HG03520 (cell line): Measurements from ENCODE around the gene AS3MT.
A peak's percentile ranks its signal among the peaks of the same experiment; 100 is the strongest.
"Not testable (repeated sequence)": the region's sequence is repeated elsewhere in the genome, so short reads cannot be mapped to it uniquely, and the experiment has no call there.

Experiments used
- ATAC-seq: cut with Tn5 transposase; IDR thresholded peaks from one replicate; pipeline ENCODE4 v1.9.1; 2021; ENCODE audit warnings: mild to moderate bottlenecking, moderate library complexity; ENCODE audit not compliant: unreplicated experiment

Gene AS3MT, protein sequence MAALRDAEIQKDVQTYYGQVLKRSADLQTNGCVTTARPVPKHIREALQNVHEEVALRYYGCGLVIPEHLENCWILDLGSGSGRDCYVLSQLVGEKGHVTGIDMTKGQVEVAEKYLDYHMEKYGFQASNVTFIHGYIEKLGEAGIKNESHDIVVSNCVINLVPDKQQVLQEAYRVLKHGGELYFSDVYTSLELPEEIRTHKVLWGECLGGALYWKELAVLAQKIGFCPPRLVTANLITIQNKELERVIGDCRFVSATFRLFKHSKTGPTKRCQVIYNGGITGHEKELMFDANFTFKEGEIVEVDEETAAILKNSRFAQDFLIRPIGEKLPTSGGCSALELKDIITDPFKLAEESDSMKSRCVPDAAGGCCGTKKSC

DNA sequence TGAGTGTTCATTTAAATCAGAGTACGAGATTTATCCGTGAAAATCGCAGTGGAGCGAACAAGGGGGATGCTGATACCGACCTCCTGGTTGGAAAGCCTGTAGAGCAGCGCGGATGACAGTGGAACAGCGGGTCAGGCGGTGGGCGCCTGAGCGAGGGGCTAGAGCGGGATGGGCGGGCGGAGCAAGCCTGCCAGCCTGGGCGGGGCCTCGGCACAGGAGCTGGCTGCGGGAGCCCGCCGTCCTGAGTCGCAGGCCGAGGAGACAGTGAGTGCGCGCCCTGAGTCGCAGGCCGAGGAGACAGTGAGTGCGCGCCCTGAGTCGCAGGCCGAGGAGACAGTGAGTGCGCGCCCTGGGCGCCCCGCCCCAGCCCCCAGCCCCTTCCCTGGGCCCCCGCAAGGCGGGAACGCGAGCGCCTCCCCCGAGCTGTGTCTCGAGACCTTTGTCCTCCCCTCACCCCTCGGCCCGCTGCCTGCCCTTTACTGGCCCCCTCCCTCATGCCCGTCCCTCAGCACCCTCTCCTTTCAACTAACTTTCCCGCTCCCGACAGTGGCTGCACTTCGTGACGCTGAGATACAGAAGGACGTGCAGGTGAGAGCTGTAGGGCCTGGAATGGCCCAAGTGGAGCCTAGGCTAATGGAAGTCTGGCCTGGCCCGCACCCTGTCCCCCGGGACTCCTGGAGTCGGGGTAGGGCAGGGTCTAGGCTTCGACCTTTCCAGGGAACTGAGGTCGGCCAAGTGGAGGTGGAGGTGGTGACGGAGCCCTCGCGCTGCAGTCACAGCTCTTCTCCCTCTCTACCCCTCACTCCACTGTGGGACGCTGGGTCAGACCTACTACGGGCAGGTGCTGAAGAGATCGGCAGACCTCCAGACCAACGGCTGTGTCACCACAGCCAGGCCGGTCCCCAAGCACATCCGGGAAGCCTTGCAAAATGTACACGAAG lies at the start of gene AS3MT:
Gene AS3MT, plus strand, starts transcription at position 213 of the 941 bp plus-strand sequence. Its CDS starts 123 bp downstream, at position 336.
- no peak for ATAC-seq

DNA sequence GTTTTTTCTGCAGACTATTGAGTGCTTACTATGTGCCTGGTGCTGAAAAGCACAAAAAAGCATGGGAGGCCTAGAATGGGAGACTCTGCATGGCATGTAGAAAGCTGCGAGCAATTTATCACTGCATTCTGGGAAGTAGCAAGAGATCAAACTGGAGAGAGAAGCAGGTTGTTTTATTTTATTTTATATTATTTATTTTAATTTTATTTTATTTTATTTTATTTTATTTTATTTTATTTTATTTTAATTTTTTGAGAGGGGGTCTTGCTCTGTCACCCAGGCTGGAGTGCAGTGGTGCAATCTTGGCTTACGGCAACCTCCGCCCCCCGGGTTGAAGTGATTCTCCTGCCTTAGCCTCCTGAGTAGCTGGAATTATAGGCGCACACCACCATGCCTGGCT lies 49.3 kb upstream of the AS3MT start:
- ATAC-seq = not testable (repeated sequence)

DNA sequence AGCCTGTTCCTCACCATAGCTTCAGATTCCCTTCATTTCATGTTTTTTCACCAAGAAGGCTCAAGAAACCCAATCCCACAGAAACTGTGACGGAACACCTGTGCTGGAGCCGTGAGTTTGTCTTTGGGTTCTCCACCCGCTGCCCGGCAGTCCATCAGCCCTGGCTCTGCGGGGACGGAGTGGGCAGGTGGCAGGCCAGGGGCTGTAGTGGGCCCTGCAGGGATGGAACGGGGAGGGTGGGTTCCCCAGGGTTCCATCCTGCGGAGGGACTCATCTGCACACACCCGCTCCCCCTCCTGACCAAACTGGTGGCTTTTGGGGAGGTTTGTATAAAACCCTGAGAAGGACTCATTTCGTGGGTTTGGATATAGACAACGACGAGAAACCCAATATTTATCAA lies 47.0 kb upstream of the AS3MT start:
- ATAC-seq = no peak

DNA sequence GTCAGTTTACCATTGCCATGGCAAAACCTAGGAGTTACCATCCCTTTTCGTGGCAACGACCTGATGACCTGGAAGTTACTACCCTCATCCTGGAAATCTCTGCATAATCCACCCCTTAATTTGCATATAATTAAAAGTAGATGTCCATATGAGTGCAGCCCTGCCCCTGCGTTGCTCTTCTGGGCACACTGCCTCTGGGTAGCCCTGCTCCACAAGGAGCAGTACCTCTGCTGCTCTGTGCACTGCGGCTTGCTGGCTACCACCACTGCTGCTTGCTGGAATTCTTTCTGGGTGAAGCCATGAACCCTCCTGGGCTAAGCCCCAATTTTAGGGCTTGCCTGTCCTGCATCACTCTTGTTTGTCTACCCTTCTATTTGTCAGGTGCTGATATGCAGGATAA lies 44.6 kb upstream of the AS3MT start:
- ATAC-seq = no peak

DNA sequence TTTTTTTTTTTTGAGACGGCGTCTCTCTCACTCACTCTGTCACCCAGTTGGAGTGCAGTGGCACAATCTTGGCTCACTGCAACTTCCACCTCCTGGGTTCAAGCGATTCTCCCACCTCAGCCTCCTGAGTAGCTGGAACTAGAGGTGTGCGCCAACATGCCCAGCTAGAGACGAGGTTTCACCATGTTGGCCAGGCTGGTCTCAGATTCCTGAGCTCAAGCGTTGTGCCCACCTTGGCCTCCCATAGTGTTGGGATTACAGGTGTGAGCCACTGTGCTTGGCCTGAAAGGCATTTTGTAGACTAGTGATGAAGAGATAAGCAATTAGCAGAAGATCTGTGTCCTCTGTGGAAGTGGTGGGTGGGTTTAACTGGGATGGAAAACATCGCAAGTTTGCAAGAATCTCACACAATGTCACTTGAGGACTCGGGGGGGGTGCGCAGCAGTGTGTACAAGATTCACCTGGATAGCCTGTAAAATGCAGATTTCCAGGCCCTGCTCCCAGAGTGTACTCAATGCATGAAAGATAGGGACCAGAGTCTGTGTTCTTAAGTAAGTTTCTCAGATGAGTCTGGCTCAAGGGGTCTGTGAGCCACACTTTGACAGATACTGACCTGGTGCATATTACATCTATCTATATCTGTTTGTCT lies 43.0 kb upstream of the AS3MT start:
- no peak for ATAC-seq

DNA sequence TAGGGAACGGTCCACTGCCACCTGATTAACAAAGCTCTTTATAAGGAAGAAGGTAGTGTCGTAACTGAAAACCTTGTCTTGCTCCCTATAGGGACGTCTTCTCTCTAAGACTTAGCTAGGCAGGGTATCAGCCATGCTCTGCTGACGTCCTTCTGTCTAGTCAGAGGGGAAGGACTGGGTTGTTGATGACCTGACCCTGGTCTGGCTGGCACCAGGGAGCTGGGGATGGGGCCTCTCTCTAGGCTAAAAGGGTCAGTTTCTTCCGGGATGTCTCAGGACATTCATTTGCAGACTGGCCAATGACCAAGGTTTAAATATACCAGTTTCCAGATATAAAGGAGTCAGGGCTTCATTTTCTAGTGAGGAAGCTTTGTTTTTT lies 41.7 kb upstream of the AS3MT start:
- no peak for ATAC-seq

DNA sequence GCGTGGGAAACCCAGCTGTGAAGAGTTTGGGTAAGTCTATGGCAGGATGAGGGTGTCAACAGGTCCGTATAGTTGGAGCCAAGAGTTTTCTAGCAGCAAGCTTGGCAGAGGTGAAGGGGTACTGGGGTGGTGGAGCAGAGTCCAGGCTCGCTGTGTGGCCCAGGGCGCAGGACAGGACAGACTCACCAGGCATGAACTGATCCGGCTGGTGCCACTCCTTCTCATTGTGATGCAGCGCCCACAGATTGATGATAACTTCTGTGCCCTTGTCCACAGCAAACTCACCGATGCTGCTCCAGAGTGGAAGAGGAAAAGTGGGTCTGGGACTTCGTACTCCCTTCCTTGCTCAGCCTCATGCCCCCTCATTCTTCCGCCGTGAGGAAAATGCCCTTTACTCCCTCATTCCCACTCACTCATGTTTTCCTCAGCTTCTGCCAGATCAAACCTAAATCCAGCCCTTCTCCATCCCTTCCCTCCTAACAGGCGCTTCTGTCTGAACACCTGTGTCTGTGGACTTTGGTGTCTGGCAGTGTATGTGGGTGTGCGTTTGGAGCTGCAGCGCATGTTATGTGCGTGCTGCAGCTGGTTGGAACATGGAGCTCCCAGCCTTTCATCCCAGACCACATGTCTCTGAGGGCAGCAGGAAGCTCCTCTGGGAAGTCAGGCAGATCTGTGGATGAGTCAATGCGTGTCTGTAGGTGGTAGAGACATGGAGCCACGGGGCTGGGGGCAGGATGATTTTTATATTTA lies 37.8 kb upstream of the AS3MT start:
- ATAC-seq = no peak

DNA sequence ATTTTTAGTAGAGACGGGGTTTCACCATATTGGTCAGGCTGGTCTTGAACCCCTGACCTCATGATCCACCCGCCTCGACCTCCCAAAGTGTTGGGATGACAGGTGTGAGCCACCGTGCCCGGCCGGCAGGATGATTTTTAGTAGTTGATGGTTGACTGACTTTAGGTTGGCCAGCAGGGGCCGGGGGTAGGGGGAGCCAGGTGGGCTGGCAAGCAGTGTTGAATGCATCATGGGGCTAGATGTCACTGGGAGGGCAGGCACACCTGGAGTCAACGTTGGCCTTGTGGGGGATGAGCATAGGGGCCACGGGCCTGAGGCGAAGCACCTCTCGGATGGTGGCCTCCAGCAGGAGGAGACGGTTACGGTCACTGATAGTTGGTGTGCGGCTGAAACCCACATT lies 37.0 kb upstream of the AS3MT start:
- no peak for ATAC-seq

DNA sequence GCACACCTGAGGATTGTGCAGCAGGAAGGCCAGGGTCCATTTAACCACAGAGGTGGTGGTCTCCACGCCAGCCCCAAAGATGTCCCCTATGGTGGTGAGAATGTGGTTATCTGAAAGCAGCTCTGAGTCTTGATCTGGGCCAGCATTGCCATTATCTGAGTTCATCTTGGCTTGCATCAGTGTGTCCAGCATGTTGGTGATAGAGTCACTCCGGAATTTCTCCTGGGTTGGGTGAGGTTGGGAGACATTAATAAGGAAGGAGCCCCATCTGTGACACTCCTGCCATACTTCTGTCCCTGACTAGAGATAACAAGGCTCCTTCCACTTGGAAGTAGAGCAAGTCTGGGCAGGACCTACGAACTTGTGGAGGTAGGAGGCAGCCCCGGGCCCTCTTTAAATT lies 36.3 kb upstream of the AS3MT start:
- no peak for ATAC-seq

- no peak for ATAC-seq
Observed at GRCh38 chr10:102834143-102834542, 35.1 kb upstream of the AS3MT start.

GRCh38 chr10:102835007-102835482 lies 34.2 kb upstream of the AS3MT start:
- peak; percentile 51 for ATAC-seq

DNA sequence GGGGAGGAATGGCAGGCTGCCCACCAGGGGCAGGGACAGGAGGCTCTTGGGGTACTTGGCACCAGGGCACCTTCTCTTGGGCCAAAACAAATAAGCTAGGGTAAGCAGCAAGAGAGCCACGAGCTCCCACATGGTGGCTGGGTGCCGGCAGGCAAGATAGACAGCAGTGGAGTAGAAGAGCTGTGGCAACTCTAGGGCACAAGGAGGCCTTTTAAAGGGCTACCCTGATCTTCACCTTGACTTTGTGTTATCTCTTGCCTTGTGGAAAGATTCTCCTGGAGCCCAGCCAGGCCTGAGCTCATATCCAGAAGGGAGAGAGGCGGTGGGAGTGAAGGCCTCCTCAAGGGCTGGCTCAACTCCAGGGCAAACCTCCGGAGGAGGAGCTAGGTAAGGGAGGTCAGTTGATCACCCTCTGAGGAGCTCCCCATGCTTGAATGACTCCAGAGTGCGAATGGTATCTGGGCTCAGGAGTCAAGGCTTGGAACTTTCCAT lies 32.0 kb upstream of the AS3MT start, which contains the start of gene CYP17A1:
Gene CYP17A1, minus strand, starts transcription at position 184 of the 492 bp plus-strand sequence. Its CDS starts 52 bp downstream, at position 132.
- no peak for ATAC-seq

DNA sequence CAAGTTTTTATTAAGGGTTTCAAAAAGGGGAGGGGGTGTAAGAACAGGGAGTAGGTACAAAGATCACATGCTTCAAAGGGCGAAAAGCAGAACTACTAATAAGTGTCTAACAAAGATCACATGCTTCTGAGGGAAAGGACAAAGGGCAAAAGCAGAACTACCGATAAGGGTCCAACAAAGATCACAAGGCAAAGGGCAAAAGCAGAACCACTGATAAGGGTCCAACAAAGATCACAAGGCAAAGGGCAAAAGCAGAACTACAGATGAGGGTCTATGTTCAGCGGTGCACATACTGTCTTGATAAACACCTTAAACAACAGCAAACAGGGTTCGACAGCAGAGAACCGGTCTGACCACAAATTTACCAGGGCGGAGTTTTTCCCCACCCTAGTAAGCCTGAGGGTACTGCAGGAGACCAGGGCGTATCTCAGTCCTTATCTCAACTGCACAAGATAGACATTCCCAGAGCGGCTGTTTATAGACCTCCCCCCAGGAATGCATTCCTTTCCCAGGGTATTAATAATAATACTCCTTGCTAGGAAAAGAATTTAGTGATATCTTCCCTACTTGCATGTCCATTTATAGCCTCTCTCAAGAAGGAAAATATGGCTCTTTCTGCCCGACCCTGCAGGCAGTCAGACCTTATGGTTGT lies 30.9 kb upstream of the AS3MT start:
- not testable (repeated sequence) for ATAC-seq

DNA sequence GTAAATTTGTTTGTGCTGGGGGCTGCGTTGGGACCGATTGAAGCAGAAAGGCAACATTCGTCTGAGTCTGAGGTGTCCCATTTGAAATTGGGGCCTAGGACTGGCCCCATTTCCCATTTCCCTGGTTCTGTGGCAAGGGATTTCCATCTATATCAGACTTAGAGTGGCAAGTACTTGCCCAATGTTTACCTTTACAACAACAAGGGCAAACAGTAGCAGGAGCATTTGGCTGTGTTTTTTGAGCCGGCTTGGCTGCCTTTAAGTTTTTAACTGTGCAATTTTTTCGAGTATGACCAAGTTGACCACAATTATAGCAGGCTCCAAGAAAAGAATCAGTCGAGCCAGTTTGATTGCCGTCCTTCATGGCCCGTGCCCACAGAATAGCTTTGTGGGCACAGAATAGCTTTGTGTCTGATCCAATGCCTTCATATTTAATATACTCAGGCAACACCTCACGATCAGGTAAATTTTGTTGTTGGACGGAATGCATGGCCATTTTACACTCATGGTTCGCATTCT lies 27.4 kb upstream of the AS3MT start:
- no peak for ATAC-seq

GRCh38 chr10:102843139-102843538 lies 26.1 kb upstream of the AS3MT start:
- ATAC-seq = not testable (repeated sequence)

DNA sequence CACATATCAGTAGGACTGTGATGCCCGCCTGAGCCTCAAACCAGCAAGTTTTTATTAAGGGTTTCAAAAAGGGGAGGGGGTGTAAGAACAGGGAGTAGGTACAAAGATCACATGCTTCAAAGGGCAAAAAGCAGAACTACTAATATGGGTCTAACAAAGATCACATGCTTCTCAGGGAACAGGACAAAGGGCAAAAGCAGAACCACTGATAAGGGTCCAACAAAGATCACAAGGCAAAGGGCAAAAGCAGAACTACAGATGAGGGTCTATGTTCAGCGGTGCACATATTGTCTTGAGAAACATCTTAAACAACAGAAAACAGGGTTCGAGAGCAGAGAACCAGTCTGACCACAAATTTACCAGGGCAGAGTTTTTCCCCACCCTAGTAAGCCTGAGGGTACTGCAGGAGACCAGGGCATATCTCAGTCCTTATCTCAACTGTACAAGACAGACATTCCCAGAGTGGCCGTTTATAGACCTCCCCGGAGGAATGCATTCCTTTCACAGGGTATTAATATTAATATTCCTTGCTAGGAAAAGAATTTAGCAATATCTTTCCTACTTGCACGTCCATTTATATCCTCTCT lies 25.0 kb upstream of the AS3MT start:
- not testable (repeated sequence) for ATAC-seq

GRCh38 chr10:102845352-102845902 lies 23.8 kb upstream of the AS3MT start:
- ATAC-seq = no peak

GRCh38 chr10:102850025-102850518 lies 19.2 kb upstream of the AS3MT start:
- no peak for ATAC-seq

DNA sequence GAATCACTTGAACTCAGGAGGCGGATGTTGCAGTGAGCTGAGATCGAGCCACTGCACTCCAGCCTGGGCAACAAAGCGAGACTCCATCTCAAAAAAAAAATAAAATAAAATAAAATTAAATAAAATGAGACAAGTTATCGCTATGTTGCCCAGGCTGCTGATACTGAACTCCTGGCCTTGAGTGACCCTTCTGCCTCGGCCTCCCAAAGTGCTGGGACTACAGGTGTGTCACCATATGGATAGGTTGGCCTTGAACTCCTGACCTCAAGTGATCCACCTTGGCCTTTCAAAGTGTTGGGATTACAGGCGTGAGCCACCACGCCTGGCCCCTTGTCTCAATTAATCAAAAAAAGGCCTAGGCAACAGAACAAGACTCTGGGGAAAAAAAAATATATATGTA lies 16.0 kb upstream of the AS3MT start:
- not testable (repeated sequence) for ATAC-seq
